Measurements from ENCODE around the gene E2F6. TPM values are rescaled to one million over a fixed set of nuclear protein-coding genes. Genes with fewer than 3 reads are reported as not detected.

Gene E2F6
- total RNA-seq, 1 donor from 2014 or later, result 18.7 TPM

DNA sequence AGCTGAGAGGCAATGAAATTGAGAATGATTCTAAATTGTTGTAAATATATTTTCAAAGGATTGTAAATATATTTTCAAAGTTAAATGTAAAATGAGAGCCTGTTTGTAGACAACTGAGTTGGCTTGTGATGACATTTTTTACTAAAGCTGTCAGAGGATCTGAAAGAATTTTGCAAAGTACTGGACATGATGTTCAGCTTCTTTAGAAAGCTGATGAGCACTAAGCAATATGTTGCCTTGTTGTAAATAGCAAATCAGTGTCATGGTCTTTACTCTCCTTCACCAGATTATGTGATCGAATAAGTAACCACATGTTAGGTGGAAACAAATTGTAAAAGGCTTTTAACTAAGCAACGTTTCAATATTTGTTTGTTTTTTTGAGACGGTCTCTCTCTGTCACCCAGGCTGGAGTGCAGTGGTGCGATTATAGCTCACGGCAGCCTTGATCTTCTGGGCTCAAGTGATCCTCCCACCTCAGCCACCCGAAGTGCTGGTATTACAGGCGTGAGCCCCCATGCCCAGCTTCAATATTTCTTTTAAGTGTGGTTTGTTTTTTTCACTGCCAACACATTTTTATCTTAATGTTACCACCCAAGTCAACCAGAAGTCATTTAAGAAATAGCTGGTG is 44.0 kb downstream of the E2F6 start:
- DNase-seq (ENCODE audit: low spot score), result no peak
- intact Hi-C loops (cut with DNase I), result no loop called here

DNA sequence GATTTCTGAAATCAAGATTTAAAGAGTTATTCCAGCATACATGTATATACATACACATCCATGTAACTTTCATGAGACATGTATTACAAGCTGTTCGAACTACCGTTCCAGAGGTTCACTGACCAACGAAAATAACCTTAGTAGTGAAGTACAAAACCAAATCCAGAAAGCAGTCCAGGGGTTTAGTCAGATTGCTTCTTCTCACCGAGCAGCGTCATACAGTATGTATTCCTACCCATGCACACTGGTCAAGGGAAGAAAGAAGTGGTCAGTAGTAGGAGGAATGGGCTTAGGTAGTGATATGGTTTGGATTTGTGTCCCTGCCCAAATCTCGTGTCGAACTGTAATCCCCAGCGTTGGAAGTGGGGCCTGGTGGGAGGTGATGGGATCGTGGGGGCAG is 45.3 kb downstream of the E2F6 start:
- intact Hi-C loops (cut with DNase I), result no loop called here
- DNase-seq (ENCODE audit: low spot score), result no peak

DNA sequence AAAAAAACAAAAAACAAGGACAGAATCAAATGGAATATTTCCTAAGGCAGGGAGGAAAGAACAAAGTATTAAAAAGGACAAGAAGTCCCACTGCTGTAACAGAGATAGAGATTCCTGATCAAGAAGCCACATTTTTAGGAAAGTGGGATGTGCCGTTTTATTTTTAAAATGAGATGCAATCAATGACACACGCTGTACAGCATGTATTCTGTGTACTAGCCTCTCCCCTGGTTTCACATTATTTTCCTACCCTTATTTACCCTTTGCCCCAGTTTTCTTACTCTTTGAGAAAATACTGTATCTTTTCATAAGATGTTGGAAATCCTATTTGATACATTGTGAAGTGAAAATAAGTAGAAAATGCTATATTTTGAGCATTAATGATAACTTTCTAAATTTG is 45.8 kb downstream of the E2F6 start:
- intact Hi-C loops (cut with DNase I), result no loop called here
- no peak for DNase-seq (ENCODE audit: low spot score)

DNA sequence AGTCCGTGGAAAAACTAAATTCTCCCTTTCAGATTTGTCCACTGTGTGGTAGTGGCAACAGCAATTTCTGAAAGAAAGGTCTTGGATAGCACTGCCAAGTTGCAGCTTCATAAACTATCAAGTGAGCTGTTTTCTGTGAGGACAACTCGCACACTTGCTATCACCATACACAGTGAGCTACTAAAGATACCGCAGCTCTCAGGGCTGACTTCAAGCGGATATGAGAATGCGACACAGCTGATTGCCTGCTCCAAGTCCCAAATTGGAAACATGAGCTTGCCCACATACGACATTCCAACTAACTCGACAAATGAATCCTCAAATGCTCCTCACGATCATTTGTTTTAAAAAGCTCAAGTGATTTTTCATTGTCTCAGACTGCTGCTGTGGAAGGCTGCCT is 46.2 kb downstream of the E2F6 start:
- no peak for DNase-seq (ENCODE audit: low spot score)
- intact Hi-C loops (cut with DNase I), result loop anchor here (5.0 kb wide), 1 partner anchor 168 kb away; no protein-coding TSS in a partner anchor

DNA sequence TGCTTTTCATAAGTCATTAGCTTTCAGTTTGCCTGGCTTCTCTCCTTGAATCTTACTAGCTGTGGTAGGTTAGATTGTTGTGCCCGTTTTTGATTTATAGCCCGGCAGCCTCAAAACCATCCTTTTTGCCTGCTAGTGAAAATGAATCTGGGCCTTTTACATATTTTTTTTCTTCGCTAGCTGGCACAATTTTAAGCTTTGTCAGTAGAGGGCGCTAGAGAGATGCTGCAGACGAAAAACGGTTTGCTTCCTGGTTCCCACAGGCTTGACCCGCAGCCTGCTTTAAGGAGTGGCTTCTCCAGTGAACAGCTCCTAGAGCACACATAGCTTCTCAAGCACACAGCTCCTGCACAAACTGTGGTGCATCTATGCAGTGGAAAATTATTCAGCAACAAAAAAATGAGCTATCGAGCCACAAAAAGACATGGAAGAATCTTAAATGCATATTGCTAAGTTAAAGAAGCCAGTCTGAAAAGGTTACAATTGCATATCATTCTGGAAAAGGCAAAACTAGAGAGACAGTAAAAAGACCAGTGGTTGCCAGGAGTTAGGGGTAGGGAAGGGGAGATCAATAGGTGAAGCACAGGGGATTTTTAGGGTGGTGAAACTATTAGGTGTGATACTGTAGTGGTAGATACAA is 47.9 kb downstream of the E2F6 start:
- intact Hi-C loops (cut with DNase I), result loop anchor here (5.0 kb wide), 1 partner anchor 169 kb away; no protein-coding TSS in a partner anchor
- DNase-seq (ENCODE audit: low spot score), result no peak

DNA sequence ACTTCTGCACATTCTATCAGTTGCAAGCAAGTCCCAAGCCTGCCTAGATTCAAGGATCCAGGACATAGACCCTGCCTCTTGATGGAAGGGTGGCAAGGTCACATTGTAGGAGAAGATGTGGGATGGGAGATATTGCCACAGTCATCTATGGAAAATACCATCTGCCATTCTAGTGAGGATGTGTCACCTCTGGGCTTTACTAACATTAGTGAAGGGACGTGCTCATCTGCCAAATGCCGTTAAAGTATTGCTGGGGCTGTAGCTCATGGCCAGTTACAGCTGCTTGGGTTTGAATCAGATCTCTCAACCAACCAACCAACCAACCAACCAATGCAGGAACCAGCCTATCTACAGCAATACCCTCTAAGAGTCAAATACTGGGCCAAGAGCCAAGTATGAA is 49.0 kb downstream of the E2F6 start:
- intact Hi-C loops (cut with DNase I), result loop anchor here (5.0 kb wide), 1 partner anchor 170 kb away; no protein-coding TSS in a partner anchor
- no peak for DNase-seq (ENCODE audit: low spot score)

DNA sequence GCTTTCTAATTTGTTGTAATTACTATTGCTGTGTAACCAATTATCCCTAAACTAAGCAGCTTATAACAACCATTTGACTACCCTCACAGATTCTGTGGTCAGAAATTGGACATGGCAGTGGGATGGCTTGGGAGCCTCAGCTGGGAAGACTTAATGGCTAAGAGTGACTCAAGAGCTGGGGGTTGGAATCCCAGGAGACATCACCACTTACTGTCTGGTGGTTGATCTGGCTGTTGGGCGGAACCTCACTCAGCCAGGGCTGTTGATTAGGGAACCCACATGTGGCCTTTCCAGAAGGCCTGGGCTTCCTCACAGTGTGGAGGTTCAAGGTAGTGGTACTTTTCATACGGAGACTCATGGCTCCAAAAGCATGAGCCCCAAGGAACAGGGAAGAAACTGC is 49.8 kb downstream of the E2F6 start:
- DNase-seq (ENCODE audit: low spot score), result no peak
- intact Hi-C loops (cut with DNase I), result loop anchor here (5.0 kb wide), 1 partner anchor 171 kb away; no protein-coding TSS in a partner anchor

DNA sequence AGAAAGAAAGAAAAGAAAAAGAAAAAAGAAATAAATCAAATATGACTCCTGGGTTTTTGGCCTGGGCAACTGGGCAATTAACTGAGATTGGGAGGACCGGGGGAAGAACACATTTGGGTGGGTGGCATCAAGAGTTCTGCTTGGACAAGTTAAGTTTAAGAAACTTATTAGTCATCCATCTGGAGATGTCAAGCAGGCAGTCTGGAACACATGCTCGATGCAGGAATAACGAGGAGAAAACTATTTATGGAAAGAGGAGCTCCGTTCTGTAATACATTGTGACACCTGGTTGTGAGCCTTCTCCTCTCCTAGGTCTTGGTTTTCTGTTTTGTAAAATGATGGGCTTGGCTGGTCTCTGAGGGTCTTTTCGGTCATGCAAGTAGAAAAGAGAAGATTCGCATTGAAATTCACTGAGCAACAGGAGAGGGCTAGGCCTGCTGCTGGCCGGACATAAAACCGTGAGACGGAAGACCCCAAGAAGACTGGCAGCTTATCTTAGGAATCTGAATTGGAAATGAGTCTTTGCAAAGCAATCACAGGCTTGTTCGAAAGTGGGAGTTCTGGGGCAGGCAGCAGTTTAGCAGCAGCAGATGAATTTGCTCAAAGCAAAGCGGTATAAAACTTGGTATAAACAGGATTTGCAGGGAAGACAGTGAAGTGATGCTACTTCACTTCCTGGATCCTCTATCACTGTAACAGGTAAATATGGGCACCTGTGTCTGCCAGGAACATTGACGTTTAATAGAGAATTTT is 51.4 kb downstream of the E2F6 start:
- intact Hi-C loops (cut with DNase I), result loop anchor here (2.0 to 5.0 kb wide), 3 partner anchors 33 to 284 kb away; no protein-coding TSS in a partner anchor
- DNase-seq (ENCODE audit: low spot score), result no peak

DNA sequence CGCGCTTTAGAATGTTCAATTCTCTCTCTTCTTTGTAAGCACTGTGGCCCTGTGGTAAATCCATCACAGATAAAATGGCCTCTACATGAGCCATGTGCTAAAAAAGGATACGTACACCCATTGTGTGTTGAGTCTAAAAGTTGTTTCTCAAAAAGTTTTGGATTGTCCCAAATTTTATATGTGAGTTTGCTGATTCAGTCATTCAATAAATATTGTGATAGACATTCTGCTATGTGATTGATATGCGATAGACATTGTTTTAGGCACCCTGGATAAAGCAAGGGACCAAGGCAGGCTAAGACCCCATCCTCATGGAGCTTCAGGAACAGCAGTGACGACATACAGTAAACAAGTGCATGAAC is 53.5 kb downstream of the E2F6 start:
- intact Hi-C loops (cut with DNase I), result loop anchor here (1.0 to 5.0 kb wide), 2 partner anchors 35 to 179 kb away; no protein-coding TSS in a partner anchor
- DNase-seq (ENCODE audit: low spot score), result no peak

DNA sequence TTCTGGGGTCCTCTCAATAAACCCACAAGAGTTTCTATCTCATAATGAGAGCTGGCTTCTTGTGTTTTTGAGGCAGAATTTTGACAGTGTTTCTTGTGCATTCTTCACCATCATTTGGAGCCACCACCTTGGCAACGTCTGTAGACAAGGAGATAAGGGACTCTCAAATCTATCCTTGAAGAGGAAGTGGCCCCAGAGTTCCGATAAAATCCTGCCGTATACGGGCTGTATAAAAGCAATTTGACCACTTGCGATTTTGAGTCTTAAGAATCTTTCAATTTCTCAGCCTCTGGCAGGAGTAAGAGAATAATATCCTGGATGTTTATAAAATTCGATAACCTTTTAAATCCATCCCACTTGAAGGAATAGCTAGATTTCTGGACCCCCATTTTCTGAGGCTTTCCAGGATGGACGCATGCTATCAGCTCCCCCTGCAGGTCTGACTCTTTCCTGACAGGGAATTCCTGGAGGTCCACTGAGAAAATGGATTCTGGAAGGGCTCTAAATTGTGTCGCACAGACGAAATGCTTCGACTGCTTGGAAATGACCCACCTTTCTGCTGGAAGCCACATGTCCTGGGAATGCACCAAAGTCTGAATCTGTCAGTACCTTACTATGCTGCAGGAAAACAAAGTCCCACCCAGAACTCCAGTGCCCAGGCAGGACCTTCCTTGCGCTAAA is 54.1 kb downstream of the E2F6 start:
- intact Hi-C loops (cut with DNase I), result loop anchor here (1.0 to 5.0 kb wide), 3 partner anchors 35 to 179 kb away; no protein-coding TSS in a partner anchor
- no peak for DNase-seq (ENCODE audit: low spot score)

DNA sequence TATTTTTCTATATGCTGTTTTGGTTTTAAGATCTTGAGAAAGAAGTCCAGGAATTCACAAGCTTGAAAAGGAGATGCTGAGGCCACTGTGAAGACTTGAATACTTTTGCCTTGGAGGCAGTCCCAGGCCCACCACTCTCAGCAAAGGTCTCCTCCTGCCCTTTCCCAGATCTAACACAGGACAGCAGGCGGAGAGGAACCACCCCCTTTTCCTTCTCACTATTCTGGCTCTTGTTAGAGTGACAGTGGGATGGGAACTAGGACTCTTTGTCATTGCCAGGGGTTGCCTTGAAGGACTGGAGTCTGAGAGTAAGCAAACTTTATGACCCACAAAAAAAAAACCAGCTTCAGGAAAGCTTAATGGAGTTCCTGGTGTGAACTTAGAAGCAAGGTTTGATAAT is 54.7 kb downstream of the E2F6 start:
- intact Hi-C loops (cut with DNase I), result loop anchor here (2.0 to 5.0 kb wide), 2 partner anchors 36 to 172 kb away; no protein-coding TSS in a partner anchor
- no peak for DNase-seq (ENCODE audit: low spot score)

DNA sequence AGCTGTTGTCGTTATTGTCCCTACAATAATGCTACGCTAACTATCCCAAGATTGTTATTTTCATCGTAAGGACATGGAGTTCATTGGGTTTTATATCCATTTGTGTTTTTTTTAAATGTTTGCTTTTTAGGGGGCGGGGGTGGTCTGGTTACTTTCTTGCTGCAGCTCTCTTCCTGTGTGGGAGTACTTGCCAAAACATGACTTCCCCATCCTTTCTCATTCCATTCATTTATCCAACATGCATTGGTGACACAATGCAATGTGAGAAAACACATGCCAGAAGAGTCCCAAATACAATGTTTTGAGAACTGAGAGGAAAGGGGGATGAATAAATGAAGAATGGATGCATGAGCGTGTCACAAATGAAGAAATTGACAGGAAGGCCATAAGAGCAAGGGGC is 55.9 kb downstream of the E2F6 start:
- no peak for DNase-seq (ENCODE audit: low spot score)
- intact Hi-C loops (cut with DNase I), result loop anchor here (2.0 to 5.0 kb wide), 2 partner anchors 37 to 171 kb away; no protein-coding TSS in a partner anchor

DNA sequence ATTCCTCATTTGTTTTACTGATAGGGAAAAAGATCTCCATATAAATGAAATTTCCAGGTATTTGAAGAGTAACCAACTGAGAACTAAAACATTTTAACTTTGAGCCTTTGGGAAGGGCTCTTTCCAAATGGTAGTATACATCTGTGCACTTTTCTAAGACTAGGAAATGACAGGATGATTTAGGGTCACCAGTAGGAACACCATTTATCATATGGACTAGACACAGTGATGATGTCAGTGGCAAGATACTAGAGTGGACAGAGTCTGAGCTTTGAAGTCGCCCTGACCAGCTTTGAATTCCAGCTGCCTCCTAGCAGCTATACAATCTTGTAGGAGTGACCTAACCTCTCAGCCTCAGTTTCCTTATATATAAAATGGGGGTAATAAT is 56.4 kb downstream of the E2F6 start:
- no peak for DNase-seq (ENCODE audit: low spot score)
- intact Hi-C loops (cut with DNase I), result loop anchor here (10.0 kb wide), 1 partner anchor 255 kb away; the partner anchor contains the start of gene SLC66A3

DNA sequence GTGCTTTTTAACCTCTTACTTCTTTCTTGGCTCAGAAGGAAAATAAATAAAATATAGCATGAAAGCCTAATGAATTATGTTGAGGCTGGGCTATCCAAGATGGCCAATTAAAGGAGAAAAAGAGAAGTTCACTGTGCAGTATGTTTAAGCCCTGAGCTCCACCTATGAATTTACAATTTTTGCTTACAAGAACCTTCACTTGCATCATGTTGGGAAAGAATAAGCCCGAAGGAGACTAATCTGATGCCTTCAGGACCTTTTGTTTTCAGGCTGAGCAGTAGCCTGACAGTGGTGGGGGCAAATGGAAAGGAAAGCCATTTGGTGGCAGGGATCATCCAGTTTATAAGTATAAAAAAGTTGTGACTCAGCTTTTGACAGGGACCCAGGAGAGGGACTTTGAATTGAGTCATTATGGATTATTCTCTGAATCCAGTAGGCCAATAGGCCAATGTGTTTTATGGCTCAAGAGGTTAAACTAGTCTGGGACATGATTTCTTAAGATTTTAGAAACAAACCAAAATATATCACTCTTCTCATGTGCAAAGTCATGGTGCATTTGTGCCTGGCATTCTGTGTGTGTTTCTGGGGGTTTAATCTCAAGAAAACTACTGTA is 56.9 kb downstream of the E2F6 start:
- DNase-seq (ENCODE audit: low spot score), result no peak
- intact Hi-C loops (cut with DNase I), result loop anchor here (10.0 kb wide), 1 partner anchor 254 kb away; the partner anchor contains the start of gene SLC66A3

DNA sequence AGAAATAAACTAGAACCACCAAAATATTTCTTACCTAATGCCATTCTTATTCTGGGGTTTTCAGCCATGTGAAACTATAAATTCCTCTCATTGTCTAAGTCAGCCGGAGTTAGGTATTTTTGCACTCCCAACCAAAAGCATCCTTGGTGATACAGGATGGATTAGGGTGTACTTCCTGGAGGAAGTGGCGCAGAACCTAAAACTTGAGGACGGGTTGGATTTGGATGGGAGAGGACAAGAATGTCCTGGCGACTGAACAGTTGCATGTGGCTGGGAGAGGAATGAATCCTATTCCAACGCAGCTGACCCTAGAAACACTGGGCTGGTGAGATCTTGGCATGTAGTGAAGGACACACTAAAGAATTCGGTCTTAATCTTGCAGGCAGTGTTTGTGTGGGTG is 58.5 kb downstream of the E2F6 start:
- no peak for DNase-seq (ENCODE audit: low spot score)
- intact Hi-C loops (cut with DNase I), result loop anchor here (10.0 kb wide), 1 partner anchor 253 kb away; the partner anchor contains the start of gene SLC66A3

DNA sequence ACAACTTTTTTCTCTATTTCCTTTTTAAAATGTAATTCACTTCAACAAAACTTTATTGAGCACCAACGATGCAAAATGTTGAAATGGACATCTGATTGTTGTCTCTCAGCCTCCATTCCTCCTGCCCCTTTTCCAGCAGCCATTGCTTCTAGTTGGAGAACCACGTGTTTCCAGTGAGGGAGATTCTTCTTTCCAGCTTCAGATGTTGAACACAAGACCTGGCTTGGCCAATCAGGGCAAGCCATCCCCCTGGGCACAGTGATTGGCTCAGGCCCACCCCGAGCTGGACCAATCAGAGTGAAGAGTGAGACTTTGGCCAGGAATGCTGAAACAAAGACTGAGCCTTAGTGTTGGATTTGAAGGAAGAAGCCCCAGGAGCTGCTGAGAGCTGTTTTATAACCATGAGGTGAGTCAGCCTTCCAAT is 59.0 kb downstream of the E2F6 start:
- intact Hi-C loops (cut with DNase I), result loop anchor here (10.0 kb wide), 1 partner anchor 252 kb away; the partner anchor contains the start of gene SLC66A3

DNA sequence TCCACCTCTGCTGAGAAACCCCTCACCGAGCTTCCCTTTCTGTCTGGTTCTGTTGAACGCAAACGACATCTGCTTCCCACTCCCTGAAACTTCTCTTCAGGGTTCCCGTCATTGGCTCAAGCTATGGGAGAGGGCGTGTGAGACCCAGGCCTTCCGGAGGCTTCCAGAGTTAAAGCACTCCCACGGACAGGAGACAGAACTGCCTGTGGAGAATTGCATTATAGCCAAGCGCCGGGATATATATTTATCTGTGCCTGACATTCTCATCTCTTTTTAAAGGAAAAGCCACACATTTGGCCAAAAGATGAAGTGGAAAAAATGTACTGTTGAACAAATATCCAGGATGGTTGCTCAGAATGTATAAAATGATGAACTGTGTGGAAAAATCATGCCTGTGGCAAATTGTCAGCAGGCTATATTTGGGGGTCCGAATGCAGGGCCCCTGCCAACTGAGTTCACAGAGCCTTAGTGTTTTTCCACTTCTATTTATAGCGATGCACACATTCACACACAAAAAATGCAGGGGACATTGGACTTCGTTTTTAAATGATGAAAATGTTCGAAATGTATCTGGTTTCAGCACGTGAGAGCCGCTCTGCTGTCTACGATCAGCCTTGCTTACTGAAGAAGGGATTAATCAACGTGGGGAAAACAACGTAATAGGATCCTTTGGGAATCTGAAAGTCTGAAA is 59.5 kb downstream of the E2F6 start:
- no peak for DNase-seq (ENCODE audit: low spot score)
- intact Hi-C loops (cut with DNase I), result loop anchor here (10.0 kb wide), 1 partner anchor 252 kb away; the partner anchor contains the start of gene SLC66A3

More for the DNA sequence above, 59.0 kb downstream of the E2F6 start:
- no peak for DNase-seq (ENCODE audit: low spot score)

DNA sequence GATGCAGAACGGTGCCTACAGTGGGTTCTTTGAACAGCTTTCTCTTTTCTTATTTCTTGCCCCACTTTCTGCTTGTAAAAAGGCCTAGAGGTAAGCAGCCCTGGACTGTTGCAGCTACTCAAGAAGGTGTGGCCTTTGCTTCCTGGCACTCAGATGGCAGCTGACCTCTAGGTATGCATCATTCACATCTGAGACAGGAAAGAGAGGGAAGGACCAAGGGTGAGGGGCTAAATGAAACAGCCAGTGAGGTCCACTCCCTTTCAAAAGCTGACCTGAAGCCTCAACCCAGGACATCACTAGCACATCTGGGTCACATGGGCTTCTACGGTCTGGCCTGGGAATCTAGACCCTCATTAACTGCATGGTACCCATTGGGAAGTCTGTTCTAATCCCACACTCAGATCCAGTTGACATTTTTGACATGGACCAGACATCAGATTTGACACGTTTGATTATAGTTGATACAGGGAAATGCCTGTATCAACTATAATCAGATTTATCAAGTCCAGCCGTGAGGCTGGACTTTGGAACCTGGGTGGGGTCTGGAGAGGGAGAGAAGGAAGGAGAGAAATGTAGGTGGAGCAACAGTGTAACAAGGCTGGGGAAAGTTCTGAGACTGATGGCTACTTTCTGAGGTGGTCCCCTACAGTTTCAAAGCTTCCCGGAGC is 60.2 kb downstream of the E2F6 start:
- intact Hi-C loops (cut with DNase I), result loop anchor here (2.0 to 10.0 kb wide), 2 partner anchors 61 to 251 kb away; partner anchors contain the start of genes ROCK2 and SLC66A3
- DNase-seq (ENCODE audit: low spot score), result no peak

Measured in cardiac septum (tissue), 1 donor.